ENCODE data around the gene VWCE.
"Not testable (repeated sequence)": the region's sequence is repeated elsewhere in the genome, so short reads cannot be mapped to it uniquely, and the experiment has no call there.

VWCE gene

DNA sequence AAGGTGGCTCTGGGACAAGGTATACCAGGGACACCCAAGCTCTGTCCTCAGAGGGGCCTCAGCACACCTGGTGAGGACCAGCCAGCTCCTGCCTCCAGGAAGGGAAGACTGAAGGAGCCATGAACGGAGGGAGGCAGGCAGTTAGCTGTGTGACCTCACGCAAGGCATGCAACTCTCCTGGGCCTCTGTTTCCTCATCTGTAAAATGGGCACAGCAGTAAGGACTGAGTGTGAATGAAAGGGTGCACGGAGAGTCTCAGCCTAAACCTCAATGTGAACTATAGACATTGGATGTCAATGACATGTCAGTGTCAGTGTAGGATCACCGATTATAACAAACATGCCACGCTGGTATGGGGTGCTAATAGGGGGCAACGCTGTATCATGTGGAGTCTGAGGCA, 35.8 kb downstream of the VWCE start:
- in situ Hi-C loops (cut with MboI; ENCODE audit: low sequenced_read_pairs) = no loop called here

DNA sequence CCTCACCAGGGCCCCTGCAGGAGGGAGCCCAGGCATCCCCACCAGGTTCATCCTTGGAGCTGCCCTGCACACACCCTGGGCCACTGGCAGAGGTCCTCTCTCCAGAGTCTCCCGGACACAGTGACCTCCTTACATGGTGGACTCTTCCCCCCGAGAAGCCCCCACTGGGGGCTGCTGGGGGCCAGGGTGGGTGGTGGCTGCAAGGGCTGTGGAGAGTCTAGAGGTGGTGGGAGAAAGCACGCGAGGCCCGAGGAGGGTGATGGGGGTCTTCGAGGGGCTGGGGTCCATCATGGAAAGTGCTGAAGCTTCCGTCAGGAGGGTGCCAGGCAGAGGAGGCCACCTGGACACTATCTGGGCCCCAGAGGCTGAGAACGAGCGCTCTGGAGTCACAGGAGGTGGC, 36.6 kb downstream of the VWCE start:
- in situ Hi-C loops (cut with MboI; ENCODE audit: low sequenced_read_pairs) = no loop called here

DNA sequence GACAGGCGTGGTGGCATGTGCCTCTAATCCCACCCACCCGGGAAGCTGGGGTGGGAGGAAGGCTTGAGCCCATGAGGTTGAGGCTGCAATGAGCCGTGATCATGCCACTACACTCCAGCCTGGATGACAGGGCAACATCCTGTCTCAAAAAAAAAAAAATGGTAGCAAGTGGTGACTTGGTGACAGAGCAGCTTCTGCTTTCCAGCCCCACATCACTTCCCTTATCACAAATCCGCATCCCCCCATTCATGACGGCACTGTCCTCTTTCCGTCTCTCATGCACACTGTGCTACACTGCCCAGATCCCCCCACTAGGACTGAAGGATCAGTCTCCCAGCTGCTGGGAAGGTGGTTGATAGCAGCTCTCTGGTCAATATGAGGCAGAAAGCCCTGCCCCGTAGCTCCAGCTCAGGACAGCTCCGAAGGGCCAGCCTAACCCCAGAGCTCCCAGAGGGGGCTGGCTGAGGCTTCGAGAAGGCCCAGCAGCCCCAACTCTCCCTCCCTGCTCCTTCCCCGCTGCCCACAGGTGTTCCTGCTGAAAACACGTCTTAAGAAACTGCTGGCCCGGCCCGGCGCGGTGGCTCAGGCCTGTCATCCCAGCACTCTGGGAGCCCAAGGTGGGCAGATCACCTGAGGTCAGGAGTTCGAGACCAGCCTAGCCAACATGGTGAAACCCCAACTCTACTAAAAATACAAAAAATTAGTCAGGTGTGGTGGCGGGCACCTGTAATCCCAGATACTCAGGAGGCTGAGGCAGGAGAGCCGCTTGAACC, 38.2 kb downstream of the VWCE start:
- in situ Hi-C loops (cut with MboI; ENCODE audit: low sequenced_read_pairs) = no loop called here

DNA sequence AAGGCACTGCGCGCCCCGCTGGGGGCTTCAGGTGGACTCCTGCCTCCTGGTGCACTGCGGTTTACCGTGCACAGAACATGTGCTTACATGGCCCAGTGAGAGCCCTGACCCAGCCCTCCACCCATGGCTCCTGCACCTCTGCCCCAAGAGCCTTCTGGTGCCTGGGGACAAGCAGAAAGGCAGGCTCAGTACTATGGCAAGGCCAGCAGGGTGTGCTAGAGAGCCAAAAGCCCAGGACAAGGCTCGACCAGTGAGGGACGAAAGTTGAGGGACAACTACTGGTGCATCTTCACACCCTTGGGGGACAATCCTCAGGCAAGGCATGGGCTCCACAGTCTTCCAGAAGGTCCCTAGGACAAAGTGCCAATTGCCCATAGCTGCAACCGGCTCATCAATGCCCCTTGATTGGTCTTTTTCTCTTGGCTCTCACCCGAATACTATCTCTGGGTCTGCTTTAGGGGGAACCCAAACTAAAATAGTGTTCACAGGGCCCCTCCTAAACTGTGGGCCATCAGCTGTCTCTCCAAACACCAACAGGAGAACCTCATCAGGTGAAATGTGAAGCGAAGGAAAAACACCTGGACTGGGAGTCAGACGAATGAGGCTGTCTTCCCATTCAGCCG, 40.6 kb downstream of the VWCE start:
- in situ Hi-C loops (cut with MboI; ENCODE audit: low sequenced_read_pairs) = no loop called here

DNA sequence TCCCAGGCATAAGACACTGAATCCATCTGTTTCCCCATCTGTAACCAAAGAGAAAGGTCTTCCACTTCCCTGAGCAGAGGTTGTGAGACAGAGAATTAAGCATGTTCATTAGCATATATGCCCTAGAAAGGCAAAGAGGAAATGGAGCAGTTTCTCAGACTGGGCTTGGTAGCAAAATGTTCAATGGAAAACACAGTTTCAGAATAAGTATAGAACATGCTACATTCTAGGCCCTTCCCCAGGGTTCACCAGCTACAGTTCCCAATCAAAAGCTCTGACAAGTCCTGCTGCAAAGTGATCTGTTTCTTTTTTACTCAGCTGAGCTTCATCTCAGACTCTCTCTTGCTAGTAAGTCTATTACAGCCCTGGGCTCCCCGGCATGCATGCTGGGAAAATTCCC, 42.8 kb downstream of the VWCE start:
- in situ Hi-C loops (cut with MboI; ENCODE audit: low sequenced_read_pairs) = not testable (repeated sequence)

DNA sequence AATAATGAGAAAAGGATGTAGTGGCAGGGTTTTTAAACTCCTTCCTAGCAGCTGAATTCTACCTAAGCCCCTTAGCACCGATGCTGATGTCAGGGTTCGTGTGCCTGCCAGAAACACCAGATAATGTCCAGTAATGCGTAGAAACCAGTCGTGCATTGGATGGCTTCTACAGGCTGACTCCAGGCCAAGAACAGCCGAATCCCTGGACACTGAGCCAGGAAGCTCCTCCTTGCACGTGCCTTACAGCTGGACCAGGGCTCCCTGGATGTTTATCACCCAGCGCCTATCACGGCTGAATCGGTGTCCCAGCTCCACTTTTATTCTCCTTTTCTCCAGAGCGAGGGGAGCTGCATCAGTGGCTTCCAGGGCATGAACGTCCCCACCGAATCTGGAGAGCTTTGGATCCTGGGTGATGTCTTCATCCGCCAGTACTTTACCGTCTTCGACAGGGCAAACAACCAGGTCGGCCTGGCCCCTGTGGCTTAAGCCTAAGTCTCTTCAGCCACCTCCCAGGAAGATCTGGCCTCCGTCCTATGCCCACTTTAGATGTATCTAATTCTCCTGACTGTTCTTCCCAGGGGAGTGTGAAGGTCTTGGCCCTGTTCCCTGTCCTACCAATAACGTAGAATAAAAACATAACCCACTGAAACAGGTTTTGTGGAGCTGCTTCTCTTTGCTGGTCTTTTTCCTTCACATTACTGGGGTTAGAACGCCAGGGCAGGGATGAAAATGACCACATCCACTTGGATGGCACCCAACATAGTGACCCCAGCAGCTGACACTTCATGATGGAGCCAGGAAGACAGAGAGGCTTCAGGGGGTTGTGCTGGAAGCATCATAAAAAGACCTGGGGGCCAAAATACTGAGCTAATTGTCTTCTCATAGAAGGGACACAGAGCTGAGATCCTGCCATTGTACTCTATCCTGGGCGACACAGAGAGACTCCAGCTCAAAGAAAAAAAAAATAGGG, 44.0 kb downstream of the VWCE start:
- in situ Hi-C loops (cut with MboI; ENCODE audit: low sequenced_read_pairs) = not testable (repeated sequence)

DNA sequence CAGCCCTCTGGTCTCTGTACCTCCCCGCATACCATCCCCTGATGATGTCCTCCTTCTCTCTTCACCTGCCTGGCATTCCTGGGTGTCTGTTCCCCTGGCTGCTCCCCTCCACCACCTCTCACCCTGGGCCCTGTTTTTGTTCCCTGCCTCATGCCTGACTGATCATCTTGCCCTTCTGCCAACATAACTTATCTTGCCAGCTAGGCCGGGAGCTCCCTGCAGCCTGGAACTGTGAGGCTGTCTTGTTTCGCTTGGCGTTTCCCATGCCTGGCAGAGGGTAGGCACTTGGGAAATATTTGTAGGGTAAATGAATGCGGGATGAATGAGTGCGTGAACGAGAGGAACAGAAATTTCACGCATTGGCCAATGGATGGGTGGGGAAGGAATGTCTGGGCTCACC, 45.9 kb downstream of the VWCE start:
- in situ Hi-C loops (cut with MboI; ENCODE audit: low sequenced_read_pairs) = not testable (repeated sequence)

DNA sequence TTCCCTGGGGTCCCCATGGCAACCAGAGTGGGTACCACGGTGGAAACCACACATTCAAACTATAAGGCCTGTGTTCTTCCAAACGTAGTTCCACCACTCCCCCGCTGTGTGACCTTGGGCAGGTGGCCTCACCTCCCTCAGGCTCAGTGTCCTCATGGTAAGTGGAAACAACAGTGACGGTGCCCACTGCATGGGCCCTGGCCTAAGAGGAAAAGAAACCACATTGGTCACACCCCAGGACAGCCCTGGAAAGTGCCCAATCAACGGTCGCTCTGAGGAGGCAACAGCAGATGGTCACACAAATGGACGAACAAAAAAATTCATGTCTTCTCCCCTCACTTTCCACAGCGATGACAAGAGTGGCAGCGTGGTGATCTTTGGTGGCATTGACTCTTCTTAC, 47.0 kb downstream of the VWCE start:
- in situ Hi-C loops (cut with MboI; ENCODE audit: low sequenced_read_pairs) = not testable (repeated sequence)

DNA sequence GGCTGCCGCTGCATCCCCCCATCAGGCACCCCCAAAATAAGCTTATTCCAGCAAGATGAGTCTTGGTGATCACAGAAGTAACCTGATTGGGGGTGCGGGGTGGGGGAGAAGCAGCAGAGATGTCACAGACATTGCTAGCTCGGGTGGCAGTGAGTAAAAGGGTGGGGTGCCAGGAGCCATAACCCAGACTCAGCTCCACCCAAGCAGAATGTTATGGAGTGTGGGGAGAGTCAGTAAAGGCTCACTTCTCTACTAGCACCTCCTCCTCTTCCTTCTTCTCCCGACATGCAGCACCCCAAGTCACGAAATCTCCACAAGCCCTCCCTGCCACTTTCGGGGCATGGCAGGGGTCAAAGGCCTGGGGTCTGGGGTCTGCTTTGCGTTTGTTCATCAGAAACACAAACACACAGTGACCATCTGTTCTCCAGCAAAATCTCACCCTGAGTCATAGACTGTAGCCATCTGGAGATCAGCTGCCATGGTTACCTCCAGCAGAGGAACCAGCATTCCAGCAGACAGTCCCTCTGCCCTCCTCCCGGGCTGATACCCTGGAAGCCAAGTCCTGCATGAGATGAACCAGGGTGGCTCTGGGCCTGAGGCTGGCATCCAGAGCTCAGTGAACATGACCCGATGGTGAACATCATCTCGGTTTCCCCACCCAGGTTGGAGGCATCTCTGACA, 49.7 kb downstream of the VWCE start:
- in situ Hi-C loops (cut with MboI; ENCODE audit: low sequenced_read_pairs) = not testable (repeated sequence)

DNA sequence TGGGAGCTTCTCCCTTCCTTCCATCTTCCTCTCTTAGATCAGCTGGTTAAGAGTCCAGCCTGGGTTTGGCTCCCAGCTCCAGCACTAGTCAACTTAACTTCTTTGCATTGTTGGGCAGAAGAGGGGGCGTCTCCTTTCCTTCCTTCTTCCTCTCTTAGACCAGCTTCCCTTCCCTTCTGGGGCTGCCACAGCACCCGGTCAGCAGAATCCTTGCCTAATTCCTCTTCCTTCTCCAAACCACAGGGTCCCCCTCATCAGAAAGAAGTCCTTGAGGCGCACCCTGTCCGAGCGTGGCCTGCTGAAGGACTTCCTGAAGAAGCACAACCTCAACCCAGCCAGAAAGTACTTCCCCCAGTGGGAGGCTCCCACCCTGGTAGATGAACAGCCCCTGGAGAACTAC, 53.6 kb downstream of the VWCE start:
- in situ Hi-C loops (cut with MboI; ENCODE audit: low sequenced_read_pairs) = not testable (repeated sequence)

DNA sequence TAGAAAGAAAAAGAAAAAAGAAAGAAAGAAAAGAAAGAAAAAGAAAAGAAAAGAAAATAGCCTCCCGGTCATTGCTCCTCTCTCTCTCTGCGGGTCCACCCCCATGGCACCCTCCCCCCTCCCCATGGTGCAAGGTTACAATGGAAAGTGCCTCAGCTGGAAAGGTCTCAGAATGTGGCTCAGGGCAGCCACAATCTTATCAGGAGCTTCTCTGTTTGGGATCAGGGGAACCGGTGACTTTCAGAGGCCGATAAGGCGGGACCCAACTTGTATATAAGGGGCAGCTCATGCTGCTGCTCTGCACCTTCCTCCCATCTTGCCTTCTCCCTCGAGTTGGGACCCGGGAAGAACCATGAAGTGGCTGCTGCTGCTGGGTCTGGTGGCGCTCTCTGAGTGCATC, 54.2 kb downstream of the VWCE start, which contains the start of gene PGA5:
Gene PGA5, plus strand, starts transcription at position 301 of the 400 bp plus-strand sequence. Its CDS starts 52 bp downstream, at position 353.
- in situ Hi-C loops (cut with MboI; ENCODE audit: low sequenced_read_pairs) = not testable (repeated sequence)

DNA sequence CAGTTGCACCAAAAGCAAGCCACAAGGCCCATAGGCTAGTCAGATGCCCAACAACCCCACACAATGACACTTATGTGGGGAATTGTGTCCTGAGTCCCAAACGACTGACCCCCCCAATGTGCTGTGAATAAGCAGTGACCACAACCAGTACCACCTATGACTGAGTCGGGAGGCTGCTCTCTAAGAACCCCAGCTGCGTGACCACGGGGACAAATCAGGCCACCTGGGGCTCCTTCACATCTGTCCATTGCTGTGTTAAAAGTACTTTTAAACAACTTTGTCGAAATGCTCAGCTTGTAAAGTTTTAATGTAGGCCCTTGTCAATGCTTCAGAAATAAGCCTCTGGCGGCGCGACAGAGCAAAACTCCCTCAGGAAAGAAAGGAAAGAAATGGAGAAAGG, 54.8 kb downstream of the VWCE start:
- in situ Hi-C loops (cut with MboI; ENCODE audit: low sequenced_read_pairs) = not testable (repeated sequence)

DNA sequence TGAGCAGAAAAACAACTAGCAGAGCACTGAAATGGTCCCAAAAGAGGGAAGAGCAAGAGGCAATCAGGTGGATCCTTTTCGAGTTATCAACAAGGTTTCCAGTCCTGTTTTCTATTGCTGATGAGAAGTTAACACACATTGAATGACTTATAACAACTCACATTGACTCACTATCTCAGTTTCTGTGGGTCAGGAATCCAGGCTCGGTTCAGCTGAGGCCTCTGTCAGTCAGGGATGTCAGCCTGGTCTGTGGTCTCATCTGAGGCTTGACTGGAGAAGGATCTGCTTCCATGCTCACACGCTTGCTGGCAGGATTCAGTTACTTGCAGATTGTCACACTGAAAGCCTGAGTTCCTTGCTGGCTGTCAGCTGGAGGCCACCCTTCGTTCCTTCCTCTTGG, 58.0 kb downstream of the VWCE start:
- in situ Hi-C loops (cut with MboI; ENCODE audit: low sequenced_read_pairs) = not testable (repeated sequence)

DNA sequence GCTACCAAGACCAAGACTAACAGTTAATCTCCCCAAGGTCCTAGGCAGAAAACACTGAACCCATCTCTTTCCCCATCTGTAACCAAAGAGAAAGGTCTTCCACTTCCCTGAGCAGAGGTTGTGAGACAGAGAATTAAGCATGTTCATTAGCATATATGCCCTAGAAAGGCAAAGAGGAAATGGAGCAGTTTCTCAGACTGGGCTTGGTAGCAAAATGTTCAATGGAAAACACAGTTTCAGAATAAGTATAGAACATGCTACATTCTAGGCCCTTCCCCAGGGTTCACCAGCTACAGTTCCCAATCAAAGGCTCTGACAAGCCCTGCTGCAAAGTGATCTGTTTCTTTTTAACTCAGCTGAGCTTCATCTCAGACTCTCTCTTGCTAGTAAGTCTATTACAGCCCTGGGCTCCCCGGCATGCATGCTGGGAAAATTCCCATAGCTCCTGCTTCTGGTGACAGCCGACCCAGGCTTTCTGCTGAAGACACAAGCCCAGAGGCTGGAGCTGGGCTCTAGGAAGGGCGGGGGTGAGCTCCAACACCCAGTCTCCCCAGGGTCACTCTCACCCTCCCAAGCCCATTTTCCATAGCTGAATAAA, 62.5 kb downstream of the VWCE start:
- in situ Hi-C loops (cut with MboI; ENCODE audit: low sequenced_read_pairs) = not testable (repeated sequence)

DNA sequence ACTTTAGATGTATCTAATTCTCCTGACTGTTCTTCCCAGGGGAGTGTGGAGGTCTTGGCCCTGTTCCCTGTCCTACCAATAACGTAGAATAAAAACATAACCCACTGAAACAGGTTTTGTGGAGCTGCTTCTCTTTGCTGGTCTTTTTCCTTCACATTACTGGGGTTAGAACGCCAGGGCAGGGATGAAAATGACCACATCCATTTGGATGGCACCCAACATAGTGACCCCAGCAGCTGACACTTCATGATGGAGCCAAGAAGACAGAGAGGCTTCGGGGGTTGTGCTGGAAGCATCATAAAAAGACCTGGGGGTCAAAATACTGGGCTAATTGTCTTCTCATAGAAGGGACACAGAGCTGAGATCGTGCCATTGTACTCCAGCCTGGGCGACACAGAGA, 63.5 kb downstream of the VWCE start:
- in situ Hi-C loops (cut with MboI; ENCODE audit: low sequenced_read_pairs) = not testable (repeated sequence)

DNA sequence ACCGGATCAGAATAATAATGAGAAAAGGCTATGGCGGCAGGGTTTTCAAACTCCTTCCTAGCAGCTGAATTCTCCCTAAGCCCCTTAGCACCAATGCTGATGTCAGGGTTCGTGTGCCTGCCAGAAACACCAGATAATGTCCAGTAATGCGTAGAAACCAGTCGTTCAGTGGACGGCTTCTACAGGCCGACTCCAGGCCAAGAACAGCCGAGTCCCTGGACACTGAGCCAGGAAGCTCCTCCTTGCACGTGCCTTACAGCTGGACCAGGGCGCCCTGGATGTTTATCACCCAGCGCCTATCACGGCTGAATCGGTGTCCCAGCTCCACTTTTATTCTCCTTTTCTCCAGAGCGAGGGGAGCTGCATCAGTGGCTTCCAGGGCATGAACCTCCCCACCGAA, 64.1 kb downstream of the VWCE start:
- in situ Hi-C loops (cut with MboI; ENCODE audit: low sequenced_read_pairs) = not testable (repeated sequence)

DNA sequence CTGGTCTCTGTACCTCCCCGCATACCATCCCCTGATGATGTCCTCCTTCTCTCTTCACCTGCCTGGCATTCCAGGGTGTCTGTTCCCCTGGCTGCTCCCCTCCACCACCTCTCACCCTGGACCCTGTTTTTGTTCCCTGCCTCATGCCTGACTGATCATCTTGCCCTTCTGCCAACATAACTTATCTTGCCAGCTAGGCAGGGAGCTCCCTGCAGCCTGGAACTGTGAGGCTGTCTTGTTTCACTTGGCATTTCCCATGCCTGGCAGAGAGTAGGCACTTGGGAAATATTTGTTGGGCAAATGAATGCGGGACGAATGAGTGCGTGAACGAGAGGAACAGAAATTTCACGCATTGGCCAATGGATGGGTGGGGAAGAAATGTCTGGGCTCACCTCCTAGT, 65.7 kb downstream of the VWCE start:
- in situ Hi-C loops (cut with MboI; ENCODE audit: low sequenced_read_pairs) = not testable (repeated sequence)

DNA sequence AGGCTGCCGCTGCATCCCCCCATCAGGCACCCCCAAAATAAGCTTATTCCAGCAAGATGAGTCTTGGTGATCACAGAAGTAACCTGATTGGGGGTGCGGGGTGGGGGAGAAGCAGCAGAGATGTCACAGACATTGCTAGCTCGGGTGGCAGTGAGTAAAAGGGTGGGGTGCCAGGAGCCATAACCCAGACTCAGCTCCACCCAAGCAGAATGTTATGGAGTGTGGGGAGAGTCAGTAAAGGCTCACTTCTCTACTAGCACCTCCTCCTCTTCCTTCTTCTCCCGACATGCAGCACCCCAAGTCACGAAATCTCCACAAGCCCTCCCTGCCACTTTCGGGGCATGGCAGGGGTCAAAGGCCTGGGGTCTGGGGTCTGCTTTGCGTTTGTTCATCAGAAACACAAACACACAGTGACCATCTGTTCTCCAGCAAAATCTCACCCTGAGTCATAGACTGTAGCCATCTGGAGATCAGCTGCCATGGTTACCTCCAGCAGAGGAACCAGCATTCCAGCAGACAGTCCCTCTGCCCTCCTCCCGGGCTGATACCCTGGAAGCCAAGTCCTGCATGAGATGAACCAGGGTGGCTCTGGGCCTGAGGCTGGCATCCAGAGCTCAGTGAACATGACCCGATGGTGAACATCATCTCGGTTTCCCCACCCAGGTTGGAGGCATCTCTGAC, 68.5 kb downstream of the VWCE start:
- in situ Hi-C loops (cut with MboI; ENCODE audit: low sequenced_read_pairs) = not testable (repeated sequence)

DNA sequence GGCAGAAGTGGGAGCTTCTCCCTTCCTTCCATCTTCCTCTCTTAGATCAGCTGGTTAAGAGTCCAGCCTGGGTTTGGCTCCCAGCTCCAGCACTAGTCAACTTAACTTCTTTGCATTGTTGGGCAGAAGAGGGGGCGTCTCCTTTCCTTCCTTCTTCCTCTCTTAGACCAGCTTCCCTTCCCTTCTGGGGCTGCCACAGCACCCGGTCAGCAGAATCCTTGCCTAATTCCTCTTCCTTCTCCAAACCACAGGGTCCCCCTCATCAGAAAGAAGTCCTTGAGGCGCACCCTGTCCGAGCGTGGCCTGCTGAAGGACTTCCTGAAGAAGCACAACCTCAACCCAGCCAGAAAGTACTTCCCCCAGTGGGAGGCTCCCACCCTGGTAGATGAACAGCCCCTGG, 72.4 kb downstream of the VWCE start:
- in situ Hi-C loops (cut with MboI; ENCODE audit: low sequenced_read_pairs) = not testable (repeated sequence)

DNA sequence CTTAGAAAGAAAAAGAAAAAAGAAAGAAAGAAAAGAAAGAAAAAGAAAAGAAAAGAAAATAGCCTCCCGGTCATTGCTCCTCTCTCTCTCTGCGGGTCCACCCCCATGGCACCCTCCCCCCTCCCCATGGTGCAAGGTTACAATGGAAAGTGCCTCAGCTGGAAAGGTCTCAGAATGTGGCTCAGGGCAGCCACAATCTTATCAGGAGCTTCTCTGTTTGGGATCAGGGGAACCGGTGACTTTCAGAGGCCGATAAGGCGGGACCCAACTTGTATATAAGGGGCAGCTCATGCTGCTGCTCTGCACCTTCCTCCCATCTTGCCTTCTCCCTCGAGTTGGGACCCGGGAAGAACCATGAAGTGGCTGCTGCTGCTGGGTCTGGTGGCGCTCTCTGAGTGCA, 73.1 kb downstream of the VWCE start, which contains the start of gene PGA4:
Gene PGA4, plus strand, starts transcription at position 301 of the 400 bp plus-strand sequence. Its CDS starts 54 bp downstream, at position 355.
- in situ Hi-C loops (cut with MboI; ENCODE audit: low sequenced_read_pairs) = not testable (repeated sequence)

All from hTERT RPE-1 (cell line).